CD4-positive, alpha-beta T cell treated with Interleukin-1 beta for 1 hour (primary cell): ENCODE measurements around the gene STK35.

Source experiments
- DNase-seq, 2 donors: peaks; one replicate each; pipeline ENCODE4 v3.0.0-alpha.2; 2020 to 2022

STK35 gene

DNA sequence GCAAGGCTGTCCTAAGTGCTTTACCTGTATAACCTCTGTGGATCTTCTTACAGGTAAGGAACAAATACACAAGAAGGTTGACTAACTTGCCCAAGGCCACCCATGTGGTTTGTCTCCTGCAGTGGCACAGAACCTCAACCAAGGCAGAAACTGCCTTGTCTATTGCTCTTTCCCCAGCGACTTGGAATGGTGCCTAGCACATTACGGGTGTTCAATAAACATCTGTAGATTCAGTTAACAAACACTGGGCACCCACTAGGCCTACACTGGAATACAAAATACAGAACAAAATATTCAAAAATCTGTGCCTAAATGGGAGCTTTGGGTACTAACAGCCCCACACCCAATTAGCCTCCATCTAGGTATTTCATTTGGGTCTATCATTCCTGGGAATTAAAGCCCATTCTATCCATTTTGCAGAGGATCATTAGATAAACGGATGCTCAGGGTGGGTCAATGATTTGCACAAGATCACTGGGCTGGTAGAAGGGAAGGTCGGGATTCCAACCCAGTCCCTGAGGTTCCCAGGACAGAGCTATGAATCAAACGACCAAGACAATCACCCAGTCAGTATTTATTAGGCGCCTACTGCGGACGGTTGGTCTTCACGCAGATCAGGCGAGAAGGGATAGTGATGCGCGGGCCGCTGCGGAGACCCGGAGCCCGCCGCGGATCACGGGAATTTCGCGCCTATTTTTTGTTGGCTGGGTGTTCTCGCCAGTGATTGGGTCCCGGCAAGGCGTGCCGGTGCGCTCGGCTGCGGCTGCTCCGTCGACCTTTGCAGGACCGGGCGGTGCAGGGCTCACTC is at the start of gene STK35:
STK35 (plus strand) TSS at position 771 of the 808 bp plus-strand sequence. CDS start 55 bp downstream, outside the sequence.
- DNase-seq: no peak

DNA sequence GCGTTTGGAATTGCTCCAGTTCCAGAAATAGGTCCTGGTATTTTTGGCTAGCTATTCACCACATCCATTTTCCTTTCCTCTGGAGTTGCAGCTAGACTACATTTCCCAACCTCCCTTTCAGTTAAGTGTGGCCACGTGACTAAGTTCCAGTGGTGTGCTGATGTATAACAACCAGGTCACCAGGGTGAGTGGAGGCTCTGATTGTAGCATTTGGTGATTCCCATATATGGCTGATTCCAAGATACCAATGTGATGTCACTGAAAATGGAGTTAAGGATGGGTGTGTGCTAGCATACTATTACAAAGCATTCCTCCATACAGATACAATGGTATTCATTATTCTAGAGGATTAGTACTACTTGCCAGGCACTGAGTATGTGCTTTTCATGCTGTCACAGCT is 49.7 kb upstream of the STK35 start:
- no peak for DNase-seq

DNA sequence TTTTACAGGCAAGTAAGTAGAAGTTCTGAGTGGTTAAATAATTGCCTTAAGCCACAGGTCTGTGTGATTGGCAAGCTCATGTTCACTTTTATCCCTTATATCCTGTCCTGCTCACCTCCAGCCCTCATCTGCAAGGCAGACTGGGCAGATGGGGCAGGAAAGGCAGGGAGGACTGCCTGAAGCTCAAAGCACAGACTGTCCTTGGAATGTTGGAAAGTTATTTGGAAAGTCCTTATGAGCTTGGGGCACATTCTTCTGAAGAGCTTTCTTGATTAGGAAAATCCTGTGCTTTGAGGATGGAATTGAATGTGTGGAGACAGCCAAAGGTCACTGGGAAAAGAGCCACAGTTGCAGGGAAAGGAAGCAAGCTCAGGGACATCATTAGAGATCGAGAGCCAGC is 48.9 kb upstream of the STK35 start:
- no peak for DNase-seq

DNA sequence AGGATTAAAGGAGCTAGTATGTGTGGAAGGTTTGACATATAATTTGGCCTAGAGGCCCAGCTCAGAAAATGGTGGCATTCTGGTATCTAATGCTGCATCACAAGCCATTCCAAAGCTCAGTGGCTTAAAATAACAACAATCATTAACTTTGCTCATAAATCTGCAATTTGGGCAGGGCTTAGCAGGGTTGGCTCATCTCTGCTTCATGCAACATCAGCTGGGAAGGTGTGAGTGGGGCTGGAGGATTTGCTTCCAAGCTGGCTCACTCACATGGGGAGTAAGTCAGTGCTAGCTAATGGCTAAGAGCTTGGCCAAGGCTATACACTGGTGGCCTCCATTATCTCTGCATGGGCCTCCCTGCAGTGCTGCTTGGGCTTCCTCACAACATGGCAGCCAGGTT is 48.0 kb upstream of the STK35 start:
- no peak for DNase-seq

DNA sequence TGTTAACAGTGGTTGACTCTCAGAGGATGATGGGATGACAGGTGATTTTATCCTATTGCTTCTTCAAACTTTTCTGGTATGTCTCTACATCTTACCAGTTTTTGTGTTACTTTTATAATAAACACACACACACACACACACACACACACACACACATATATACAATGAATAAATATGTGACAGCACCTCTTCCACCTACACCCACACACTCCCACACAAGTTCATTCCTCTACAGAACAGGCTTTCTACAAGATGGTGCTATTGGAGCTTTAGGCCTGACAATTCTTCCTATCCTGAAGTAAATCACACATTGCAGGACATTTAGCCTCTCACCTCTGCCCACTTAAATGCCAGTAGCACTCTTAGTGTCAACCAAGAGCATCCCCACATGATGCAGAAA is 46.7 kb upstream of the STK35 start:
- no peak for DNase-seq

DNA sequence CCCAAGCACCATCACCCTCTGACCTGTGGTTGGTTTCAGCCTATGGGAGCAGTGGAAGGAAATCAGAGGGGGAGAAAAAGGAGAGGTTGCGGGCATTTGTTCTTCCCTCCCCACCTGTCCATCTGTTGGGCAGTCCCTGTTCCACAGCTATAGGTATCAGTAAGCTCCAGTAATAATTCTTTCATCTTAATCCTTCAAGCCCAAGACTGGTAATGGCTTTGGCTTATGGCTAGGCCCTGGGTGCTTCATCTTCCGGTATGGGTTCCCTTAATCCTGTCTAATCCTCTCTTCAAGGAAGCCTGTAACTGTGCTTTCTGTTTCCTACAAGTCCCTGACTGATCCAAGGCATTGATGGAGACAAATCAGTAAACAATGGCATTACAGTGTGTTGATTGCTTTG is 42.2 kb upstream of the STK35 start:
- no peak for DNase-seq

DNA sequence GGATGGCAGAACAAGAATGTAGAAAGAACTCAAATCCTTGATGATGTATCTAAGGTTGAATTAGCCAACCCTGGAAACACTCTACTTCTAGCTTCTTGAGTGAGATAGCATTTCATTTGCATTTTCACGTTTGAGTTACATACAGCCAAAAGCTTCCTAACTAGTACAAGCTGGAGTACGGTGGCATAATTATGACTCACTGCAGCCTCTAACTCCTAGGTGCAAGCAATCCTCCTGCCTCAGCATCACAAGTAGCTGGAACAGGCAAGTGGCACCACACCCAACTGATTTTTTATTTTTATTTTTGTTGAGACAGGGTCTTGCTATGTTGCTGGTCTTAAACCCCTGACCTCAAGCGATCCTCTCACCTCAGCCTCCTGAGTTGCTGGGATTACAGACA is 36.5 kb upstream of the STK35 start:
- DNase-seq: no peak

DNA sequence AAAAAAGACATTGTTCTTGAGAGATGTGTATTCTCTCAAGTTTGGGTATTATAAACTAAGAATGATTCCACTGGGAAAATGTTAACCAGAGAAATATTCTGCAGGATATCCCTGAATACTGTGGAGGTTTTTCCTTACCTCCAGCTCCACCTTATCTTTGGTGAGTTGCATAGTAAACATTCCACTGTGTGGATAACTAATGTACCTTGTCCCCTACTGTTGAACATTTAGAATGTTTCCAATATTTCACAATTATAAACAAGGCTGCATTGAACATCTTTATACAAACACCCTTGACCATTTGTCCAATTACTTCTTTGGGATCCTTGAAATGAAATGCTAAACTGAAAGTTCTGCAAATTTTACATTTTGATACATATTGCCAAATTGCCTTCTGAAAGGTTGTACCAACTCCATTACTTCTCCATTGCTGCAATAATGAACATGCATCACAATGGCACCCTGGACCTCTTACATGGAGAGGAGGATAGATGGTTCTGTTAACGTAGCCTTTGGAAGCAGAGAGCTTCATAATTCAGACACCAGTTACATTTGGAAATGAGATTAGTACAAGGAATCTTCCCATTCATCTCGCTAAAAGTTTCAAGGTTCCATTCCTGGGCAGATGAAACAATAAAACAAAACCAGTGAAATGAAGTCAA is 35.0 kb upstream of the STK35 start:
- DNase-seq: no peak

DNA sequence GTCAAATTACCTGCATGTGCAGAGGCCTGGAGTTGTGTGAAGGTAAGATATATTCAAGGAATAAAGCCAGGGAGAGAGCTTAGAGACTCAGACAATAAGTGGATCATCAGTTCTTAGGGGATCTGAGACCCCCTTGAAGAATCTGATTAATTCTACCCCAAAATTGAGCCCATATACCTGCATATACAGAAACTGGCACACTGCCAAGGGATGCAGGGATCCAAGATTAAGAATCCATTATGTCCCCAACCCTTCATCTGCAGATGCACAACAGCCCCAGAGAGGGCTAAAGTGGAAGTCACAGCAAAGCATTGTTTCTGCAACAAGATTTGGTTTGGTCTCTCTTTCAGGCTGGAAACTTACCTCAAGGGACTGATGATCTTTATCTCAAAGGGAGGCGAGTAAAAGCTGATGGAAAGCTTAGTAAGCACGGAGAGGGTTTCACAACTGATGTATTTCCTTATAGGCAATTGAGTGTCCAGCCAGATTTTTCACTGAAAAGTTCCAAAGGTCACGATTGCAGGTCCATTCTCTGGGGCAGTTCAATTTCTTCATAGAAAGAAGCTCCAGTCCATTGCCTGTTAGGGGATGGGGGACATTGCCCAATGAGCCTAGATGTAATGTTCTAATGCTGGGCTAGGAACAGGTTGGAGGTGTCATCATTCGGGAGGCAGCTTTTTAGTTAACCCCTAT is 20.9 kb upstream of the STK35 start:
- DNase-seq: no peak

DNA sequence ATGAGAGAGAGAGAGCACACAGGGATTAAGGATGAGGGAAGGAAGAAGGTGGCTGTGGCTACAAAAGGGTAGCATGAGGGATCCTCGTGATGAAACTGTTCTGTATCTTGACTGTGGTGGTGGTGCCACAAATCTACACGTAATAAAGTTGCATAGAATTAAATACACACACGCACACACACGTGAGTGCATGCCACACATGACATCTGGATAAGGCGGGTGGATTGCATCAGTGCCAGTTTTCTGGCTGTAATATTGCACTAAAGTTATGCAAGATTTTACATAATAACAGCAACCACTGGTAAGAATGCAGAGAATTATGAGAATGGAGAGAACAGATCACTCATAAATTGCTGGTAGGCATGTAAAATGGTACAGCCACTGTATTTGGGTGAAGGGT is 16.9 kb upstream of the STK35 start:
- DNase-seq: peak in 1 of 2 donors; percentile 42

DNA sequence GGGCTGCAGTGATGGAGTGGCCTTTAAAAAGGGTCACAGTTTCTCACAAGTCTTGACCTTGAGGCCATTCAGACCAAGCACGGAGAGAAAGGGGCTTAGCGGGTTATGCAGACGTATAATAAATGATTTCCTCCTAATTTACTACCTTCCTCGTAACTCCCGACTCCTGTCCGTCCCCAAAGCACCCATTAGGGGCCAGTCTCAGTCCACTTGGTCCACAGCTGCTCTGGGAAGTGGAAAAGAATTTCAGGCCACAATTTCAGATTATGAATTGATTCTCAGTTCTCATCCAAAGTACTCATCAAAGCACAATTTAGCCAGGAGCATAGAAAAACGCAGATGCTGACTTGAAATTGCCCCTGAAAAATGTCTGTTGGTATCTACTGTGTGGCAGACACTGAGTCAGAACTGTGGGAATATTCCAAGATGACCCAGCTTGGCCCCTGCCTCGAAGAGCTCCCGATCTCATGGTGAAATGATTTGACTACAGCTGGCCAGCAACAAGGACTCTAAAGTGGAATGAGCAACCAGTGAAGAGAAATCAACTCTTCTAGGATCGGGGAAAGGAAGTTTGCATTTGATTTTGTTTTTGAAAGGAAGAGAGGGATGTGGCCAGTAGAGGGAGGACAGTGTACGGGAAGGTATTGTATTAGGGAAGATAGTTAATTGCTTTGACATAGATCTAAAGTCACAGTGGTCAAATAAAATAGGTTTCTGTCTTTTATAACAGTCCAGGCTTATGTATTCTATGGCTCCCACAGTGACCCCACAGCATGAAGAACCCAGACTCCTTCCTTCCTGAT is 15.2 kb upstream of the STK35 start:
- DNase-seq: no peak

DNA sequence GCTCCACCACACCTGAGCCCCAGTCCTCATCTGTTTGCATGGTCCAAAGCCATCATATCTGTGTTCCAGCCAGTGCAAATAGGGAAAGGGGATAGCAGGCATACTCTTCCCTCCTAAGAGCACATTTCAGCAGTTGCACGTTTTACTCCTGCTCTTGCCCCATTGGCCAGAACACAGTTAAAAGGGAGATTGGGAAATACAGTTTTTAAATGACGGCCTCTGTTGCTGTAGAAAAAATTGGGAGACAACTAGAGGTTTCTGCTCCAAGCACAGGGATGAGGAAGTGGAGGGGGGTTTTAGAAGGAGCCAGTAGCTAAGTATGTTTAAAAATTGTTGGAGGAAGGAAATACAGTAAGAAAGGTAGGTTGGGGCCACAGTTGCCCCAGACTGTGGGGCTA is 14.6 kb upstream of the STK35 start:
- no peak for DNase-seq

DNA sequence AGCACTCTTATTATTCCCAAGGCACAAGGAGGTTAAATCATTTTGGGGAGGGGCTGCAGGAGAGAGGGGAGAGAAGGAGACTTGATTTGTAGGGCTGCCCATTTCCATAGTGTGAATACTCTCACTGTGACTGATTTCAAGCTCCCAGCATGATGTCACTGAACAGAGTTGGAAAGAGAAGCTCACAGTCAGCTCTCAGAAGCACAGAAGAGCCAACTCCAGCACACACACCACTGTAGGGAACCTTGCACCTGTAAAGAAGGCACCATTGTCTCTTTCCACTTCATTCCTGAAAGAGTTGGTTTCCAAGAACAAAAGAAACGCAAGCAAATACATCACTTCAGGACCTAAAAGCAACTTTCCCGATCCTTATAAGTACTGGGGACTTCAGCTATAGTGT is 12.7 kb upstream of the STK35 start:
- no peak for DNase-seq

DNA sequence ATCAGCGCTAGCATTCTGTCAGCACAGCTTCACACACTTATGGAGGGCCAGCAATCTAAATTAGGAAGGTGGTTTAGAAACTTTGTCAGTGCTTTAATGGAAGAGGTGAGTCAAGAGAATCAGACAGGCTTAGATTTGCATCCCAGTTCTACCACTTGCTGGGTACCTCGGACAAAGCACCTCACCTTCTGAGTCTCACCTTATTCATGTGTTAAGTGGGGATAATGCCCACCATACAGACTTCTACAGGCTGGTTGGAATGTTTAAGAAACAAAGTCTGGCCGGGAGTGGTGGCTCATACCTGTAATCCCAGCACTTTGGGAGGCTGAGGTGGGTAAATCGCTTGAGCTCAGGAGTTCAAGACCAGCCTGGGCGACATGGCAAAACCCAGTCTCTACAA is 12.2 kb upstream of the STK35 start:
- no peak for DNase-seq

DNA sequence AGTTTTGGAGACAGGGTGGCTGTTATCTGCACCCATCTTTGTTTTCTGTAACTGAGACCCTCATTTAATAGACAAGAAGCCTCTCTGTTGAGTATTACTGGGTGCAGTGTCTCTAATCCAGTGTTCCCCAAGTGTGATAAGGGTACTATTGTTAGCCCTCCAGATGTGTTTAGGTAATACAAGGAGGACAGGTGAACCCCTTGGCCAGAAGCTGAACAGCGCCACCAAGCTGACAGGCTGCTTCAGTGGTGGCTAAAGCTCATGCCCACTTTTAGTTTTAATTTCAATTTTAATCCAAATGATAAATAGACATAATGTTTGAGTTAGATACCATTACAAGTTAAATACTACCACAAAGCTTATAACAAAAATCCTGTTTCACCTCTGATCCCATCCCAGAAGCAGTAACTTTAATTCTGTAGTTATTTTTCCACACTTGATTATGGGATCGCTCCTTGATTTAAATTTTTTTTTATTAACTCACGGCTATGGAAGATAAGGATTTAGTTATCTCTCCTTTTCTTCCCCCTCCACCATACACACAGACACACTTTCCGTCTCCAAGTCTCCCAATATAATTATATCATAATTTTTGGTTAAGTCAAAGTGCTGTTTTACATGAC is 8.4 kb upstream of the STK35 start:
- peak; percentile 16 to 28 for DNase-seq

DNA sequence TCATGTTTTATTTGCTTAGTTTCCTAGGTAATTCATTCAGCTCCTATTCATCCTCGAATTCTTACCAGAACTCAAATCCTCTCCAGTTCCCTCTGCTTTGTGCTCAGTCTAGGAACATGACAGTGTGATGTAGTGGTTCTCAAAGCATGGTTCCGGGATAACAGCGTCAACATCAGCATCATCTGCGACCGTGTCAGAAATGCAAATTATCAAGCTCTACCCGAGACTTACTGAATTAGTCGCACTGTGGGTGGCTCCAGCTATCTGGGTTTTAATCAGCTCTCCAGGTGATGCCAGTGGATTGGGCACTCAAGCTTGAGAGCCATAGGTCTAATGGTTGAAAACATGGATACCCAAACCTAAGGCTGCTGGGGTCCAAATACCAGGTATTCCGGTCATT is 7.7 kb upstream of the STK35 start:
- no peak for DNase-seq

DNA sequence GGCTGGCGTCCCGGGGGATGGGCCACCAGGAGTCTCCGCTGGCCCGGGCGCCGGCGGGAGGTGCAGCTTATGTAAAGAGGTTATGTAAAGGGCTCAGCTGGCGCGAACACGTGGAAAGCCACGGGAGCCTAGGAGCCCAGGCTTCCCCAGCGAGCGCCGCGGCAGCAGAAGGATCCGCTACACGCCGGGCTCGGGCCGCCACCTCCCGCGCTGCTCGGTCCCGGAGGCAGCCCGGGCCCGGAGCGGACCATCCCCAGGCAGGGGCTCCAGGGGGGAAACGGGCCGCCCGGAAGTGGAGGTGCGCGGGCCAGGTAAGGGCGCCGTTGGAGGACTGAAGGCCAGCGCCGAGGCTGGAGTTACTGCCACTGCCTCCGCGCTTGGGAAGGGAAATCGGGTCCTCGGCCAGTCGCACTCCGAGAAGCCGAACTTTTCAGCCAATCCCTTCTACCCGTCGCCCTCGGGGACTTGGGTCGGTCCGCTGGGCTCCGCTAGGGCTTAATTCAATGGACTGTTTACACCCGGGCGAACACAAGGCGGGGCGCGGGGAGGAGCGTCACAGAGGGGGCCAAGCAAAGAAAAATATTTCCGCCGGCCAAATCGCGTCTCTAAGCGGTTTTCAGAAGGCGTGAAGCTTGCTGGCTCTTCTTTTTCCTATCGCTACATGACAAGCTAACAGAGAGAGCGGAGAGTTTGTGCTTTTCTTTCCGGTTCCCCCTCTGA is 398 bp downstream of the STK35 start:
- DNase-seq: peak; percentile 89 to 92

DNA sequence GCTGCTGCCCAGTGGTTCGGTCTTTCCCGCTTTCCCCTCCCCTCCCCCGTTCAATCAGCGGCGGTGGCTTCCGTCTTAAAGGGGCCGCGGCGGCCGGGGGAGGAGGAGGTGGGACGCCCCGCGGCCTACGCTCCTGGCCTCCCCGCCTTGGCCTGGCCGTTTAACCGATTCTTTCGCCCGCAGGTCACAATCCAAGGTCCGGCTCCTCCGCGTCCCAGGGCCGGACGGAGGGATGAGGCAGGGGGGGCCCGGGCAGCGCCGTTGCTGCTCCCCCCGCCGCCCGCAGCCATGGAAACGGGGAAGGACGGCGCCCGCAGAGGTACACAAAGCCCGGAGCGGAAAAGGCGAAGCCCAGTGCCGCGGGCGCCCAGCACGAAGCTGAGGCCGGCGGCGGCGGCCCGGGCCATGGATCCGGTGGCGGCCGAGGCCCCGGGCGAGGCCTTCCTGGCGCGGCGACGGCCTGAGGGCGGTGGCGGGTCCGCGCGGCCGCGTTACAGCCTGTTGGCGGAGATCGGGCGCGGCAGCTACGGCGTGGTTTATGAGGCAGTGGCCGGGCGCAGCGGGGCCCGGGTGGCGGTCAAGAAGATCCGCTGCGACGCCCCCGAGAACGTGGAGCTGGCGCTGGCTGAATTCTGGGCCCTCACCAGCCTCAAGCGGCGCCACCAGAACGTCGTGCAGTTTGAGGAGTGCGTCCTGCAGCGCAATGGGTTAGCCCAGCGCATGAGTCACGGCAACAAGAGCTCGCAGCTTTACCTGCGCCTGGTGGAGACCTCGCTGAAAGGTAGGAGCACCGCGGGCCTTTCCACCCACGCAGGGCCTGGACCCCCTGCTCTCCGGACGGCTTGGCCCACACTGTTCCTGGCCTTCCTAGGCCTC is 1.2 kb downstream of the STK35 start:
- peak; percentile 83 to 88 for DNase-seq

DNA sequence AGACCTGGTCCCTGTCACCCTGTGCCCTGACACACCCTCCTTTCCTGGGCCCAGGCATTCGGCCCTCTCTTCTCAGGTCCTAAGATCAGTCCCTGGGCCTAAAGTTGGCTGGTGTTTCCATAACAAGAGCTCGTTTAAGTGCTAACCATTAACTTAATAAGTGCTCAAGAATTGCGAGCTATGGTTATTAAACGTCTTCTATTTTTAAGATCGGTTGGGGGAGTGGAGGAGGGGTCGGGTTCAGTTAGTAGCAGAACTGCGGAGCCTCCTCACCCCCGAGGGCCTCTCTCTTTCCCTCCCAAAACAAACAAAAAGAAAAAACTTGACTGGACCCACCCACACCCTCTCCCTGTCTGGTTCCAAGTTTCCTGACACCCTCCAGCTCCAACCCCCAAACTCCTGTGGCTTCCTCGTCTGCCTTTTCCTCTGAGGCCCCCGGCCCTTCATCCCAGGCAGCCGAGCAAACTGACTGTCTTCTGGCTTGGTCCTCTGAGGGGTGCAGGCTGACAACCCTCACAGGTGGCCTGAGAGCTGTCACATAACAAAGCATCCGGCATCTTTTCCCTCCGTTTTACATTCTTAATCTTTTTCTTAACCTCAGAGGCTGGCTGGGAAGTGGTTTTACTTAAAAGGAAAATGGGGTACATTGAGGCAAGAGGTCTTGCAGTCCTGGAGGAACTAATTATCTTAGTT is 2.0 kb downstream of the STK35 start:
- DNase-seq: no peak

DNA sequence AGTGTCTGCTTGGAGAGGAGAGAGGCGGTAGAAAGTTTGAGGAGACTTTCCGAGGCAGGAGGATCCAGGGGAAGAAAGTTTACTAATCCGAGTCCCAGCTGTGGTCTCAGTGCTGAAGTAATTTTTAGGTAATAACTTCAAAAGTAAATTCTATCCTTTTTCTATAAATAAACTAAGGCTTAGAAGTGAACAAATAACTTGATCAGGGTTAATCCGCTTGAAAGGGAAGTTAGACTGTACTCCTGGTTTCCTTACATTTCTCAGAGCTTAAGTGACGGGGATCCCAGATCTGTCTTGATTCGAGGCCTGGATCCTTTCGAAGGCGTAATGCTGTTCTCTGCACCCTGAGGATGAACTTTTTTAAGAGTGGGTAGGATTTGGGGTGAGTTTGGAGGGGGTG is 2.6 kb downstream of the STK35 start:
- DNase-seq: no peak
